ENCODE data around the gene VDAC1.

- TF ChIP-seq POLR2A (IDR thresholded peaks at IDR 0.05; ENCODE audit: low read depth, low read length) (no peak), EZH2 (IDR thresholded peaks at IDR 0.05; ENCODE audit: borderline replicate concordance, low read depth, low read length, severe bottlenecking) (no peak), FOS (IDR thresholded peaks at IDR 0.05; ENCODE audit: borderline replicate concordance, insufficient read depth, low read length) (no peak)
Observed at GRCh38 chr5:133924221-133924920, 80.4 kb downstream of the VDAC1 start.

All from endothelial cell of umbilical vein (primary cell).